Caco-2 (cell line): Measurements from ENCODE around the gene BPIFB2. TPM values are rescaled to one million over a fixed set of nuclear protein-coding genes. Genes with fewer than 3 reads are reported as not detected.

Experiments
- BruUV-seq: library from RNA; stranded (reverse); fragments of 400-500 nt; replicated peaks from 2 replicates; lab custom pipeline; 2021; lab: Mats Ljungman, UMichigan
- CTCF ChIA-PET: fragments of 300-600 bp; sonication (Branson Sonifier 250); formaldehyde crosslinking; loops from one replicate; lab custom pipeline; 2022; ENCODE audit warnings: antibody characterized with exemption; lab: Charles Lee
- POLR2A ChIA-PET: fragments of 300-600 bp; sonication (Branson Sonifier 250); formaldehyde crosslinking; loops from one replicate; lab custom pipeline; 2022; ENCODE audit warnings: antibody characterized with exemption; lab: Charles Lee
- DNase-seq, 2 experiments: peaks; one replicate each; pipeline versions ENCODE4 v3.0.0 to v3.0.0-alpha.2; 2020 to 2022
- H3K27me3 ChIP-seq: replicated peaks from 2 replicates; pipeline ENCODE4 v1.6.0; 2011; ENCODE audit warnings: low read length; ENCODE audit not compliant: control insufficient read depth, insufficient read depth
- H3K36me3 ChIP-seq: 2 replicates; pipeline ENCODE4 v1.5.1; 2011; ENCODE audit warnings: low read length; ENCODE audit not compliant: control insufficient read depth, insufficient read depth
- H3K4me1 ChIP-seq: fragments of 250-450 bp; sonication (Bioruptor Pico); 2 replicates; pipeline ENCODE4 v1.5.1; 2020; ENCODE audit warnings: mild to moderate bottlenecking
- H3K4me3 ChIP-seq: 2 replicates; pipeline ENCODE4 v1.5.1; 2011; ENCODE audit warnings: low read depth, mild to moderate bottlenecking, control low read depth, low read length
- H3K9me3 ChIP-seq: fragments of 250-450 bp; sonication (Bioruptor Pico); 2 replicates; pipeline ENCODE4 v1.5.1; 2020; ENCODE audit warnings: mild to moderate bottlenecking, moderate library complexity
- H3K27ac Mint-ChIP-seq: one replicate; pipeline ENCODE4 v1.8.0; 2022; ENCODE audit warnings: mixed read lengths; ENCODE audit not compliant: unreplicated experiment
- H3K27me3 Mint-ChIP-seq: one replicate; pipeline ENCODE4 v1.8.0; 2022; ENCODE audit warnings: mixed read lengths; ENCODE audit not compliant: insufficient read depth, unreplicated experiment
- H3K36me3 Mint-ChIP-seq: one replicate; pipeline ENCODE4 v1.8.0; 2022; ENCODE audit warnings: mild to moderate bottlenecking, mixed read lengths; ENCODE audit not compliant: insufficient read depth, unreplicated experiment
- H3K4me1 Mint-ChIP-seq: one replicate; pipeline ENCODE4 v1.8.0; 2022; ENCODE audit warnings: low read depth, mixed read lengths; ENCODE audit not compliant: unreplicated experiment
- H3K4me3 Mint-ChIP-seq: one replicate; pipeline ENCODE4 v1.8.0; 2022; ENCODE audit warnings: mild to moderate bottlenecking, moderate library complexity, mixed read lengths; ENCODE audit not compliant: unreplicated experiment
- H3K9me3 Mint-ChIP-seq: one replicate; pipeline ENCODE4 v1.8.0; 2022; ENCODE audit warnings: mixed read lengths; ENCODE audit not compliant: unreplicated experiment
- intact Hi-C: fragments of 100-400 bp; cut with micrococcal nuclease; formaldehyde crosslinking; loops from one replicate; pipeline ENCODE4 v1.10.0; 2022; ENCODE audit not compliant: unreplicated experiment
- total RNA-seq: library from RNA; stranded (reverse); gene quantifications from 2 replicates; pipeline ENCODE4 v1.2.3, GENCODE V29; 2022
- TF ChIP-seq, protein P1 (sequence below), 2 experiments: fragments of 200-600 bp in 1 of 2; IDR thresholded peaks; 1 replicate in 1 of 2; 2 replicates in 1 of 2; pipeline versions ENCODE4 v1.5.1 to v1.8.0; 2011 to 2022; ENCODE audit warnings: antibody characterized with exemption in 1 of 2, control low read depth in 1 of 2, inconsistent platforms in 1 of 2, low read depth in 1 of 2, low read length in 1 of 2, mild to moderate bottlenecking in 1 of 2, moderate library complexity in 1 of 2; ENCODE audit not compliant: insufficient read depth in 1 of 2, severe bottlenecking in 1 of 2, unreplicated experiment in 1 of 2

Gene BPIFB2
- total RNA-seq, 1 experiment from 2014 or later, result not detected

- H3K9me3 Mint-ChIP-seq, result peaks cover 13% of the 10 kb centered on the region
- Histone ChIP-seq H3K27me3 (no peaks in the 10 kb centered on the region), H3K9me3 (peaks cover 10% of the 10 kb centered on the region; the same call in 1 of the 2 replicates), H3K36me3 (no peaks in the 10 kb centered on the region), H3K4me1 (no peaks in the 10 kb centered on the region), H3K4me3 (no peak overlapping the region)
- POLR2A ChIA-PET, result no interaction called here
- no peaks in the 10 kb centered on the region for H3K36me3 Mint-ChIP-seq
- CTCF ChIA-PET, result no interaction called here
- no TSS peak for BruUV-seq
- H3K27me3 Mint-ChIP-seq, result peaks cover 11% of the 10 kb centered on the region
- intact Hi-C loops, result no loop called here
- no peak overlapping the region for H3K27ac Mint-ChIP-seq
- H3K4me1 Mint-ChIP-seq, result no peaks in the 10 kb centered on the region
- H3K4me3 Mint-ChIP-seq, result no peak overlapping the region
- DNase-seq, result no peak
- TF ChIP-seq, protein P1, sequence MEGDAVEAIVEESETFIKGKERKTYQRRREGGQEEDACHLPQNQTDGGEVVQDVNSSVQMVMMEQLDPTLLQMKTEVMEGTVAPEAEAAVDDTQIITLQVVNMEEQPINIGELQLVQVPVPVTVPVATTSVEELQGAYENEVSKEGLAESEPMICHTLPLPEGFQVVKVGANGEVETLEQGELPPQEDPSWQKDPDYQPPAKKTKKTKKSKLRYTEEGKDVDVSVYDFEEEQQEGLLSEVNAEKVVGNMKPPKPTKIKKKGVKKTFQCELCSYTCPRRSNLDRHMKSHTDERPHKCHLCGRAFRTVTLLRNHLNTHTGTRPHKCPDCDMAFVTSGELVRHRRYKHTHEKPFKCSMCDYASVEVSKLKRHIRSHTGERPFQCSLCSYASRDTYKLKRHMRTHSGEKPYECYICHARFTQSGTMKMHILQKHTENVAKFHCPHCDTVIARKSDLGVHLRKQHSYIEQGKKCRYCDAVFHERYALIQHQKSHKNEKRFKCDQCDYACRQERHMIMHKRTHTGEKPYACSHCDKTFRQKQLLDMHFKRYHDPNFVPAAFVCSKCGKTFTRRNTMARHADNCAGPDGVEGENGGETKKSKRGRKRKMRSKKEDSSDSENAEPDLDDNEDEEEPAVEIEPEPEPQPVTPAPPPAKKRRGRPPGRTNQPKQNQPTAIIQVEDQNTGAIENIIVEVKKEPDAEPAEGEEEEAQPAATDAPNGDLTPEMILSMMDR (IDR thresholded peaks at IDR 0.05; ENCODE audit: insufficient read depth in 1 of 2, low read depth in 1 of 2, low read length in 1 of 2, severe bottlenecking in 1 of 2, unreplicated experiment in 1 of 2), result no peak
Measured at GRCh38 chr20:33030569-33030968, 23.1 kb downstream of the BPIFB2 start.

DNA sequence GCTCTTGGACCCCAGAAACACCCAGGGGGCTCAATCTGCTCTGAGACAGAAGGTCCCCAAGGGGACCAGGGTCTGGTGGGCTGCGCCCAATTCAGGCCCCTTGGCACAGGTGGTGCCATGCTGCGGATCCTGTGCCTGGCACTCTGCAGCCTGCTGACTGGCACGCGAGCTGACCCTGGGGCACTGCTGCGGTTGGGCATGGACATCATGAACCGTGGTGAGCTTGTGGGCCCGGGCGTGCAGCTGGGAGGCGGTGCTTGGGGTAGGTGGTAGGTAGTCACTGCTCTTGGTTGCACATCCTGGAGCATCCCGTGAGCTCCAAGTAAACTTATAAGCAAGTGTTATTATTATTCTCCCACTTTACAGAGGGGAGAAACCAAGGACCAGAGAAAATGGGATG lies 24.0 kb downstream of the BPIFB2 start, which contains the start of gene BPIFB6:
BPIFB6 (plus strand) TSS at position 118 of the 400 bp plus-strand sequence; CDS start at position 118, 0 bp downstream.
- ChIA-PET POLR2A (no interaction called here), CTCF (no interaction called here)
- TF ChIP-seq, protein P1 (IDR thresholded peaks at IDR 0.05; ENCODE audit: insufficient read depth in 1 of 2, low read depth in 1 of 2, low read length in 1 of 2, severe bottlenecking in 1 of 2, unreplicated experiment in 1 of 2), result no peak
- intact Hi-C loops, result no loop called here
- no peaks in the 10 kb centered on the region for H3K36me3 ChIP-seq
- H3K4me3 ChIP-seq, result no peak within 1 kb of the TSS
- Mint-ChIP-seq H3K4me1 (no peaks in the 10 kb centered on the region), H3K4me3 (no peak within 1 kb of the TSS), H3K27me3 (peaks cover 11% of the 10 kb centered on the region), H3K9me3 (peaks cover 13% of the 10 kb centered on the region), H3K27ac (no peak within 1 kb of the TSS), H3K36me3 (no peaks in the 10 kb centered on the region)
- no peaks in the 10 kb centered on the region for H3K27me3 ChIP-seq
- peaks cover 10% of the 10 kb centered on the region; the same call in 1 of the 2 replicates for H3K9me3 ChIP-seq
- no peak for DNase-seq
- H3K4me1 ChIP-seq, result no peaks in the 10 kb centered on the region
- no TSS peak for BruUV-seq

GRCh38 chr20:33032555-33032954 lies 25.1 kb downstream of the BPIFB2 start:
- no peaks in the 10 kb centered on the region for H3K4me1 Mint-ChIP-seq
- H3K27ac Mint-ChIP-seq, result no peak overlapping the region
- H3K27me3 Mint-ChIP-seq, result peaks cover 11% of the 10 kb centered on the region
- no peak for DNase-seq
- no peak overlapping the region for H3K4me3 ChIP-seq
- ChIA-PET CTCF (no interaction called here), POLR2A (no interaction called here)
- TF ChIP-seq, protein P1 (IDR thresholded peaks at IDR 0.05; ENCODE audit: insufficient read depth in 1 of 2, low read depth in 1 of 2, low read length in 1 of 2, severe bottlenecking in 1 of 2, unreplicated experiment in 1 of 2), result no peak
- H3K9me3 Mint-ChIP-seq, result peaks cover 13% of the 10 kb centered on the region
- intact Hi-C loops, result no loop called here
- peaks cover 10% of the 10 kb centered on the region; the same call in 1 of the 2 replicates for H3K9me3 ChIP-seq
- no peak overlapping the region for H3K4me3 Mint-ChIP-seq
- no peaks in the 10 kb centered on the region for H3K27me3 ChIP-seq
- H3K36me3 Mint-ChIP-seq, result no peaks in the 10 kb centered on the region
- no peaks in the 10 kb centered on the region for H3K36me3 ChIP-seq
- H3K4me1 ChIP-seq, result no peaks in the 10 kb centered on the region
- no TSS peak for BruUV-seq
